ENCODE results near the gene ILRUN.
"Not testable (repeated sequence)": the region's sequence is repeated elsewhere in the genome, so short reads cannot be mapped to it uniquely, and the experiment has no call there.

Gene ILRUN

DNA sequence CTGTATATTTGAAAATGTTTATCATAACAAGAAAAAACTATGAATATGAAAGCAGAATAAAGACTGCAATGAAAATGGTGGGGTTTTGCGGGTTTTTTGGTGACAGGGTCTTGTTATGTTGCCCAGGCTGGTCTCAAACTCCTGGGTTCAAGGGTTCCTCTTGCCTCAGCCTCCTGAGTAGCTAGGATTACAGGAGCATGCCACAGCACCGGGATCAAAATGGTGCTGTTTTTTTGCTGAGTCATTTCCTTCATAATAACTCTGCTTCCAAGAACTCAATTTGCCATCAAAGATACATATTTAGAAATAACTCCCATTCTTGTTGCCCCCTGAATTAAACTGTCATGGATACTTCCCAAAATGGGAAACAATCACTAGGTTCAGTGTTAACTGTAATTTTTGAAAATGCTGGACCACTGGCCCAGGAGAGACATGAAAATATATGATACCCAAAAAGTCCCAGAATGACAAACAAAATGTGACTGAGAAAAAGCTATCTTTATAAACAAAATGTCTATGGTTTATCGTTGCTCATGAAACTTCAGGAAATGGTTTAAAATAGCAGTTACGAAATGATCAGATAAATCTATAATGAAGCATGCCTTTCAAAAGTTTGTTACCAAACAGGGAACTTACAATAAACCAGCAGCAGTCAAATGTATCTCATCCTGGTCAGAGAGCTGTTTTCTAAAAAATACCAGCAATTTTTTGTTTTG, 32.2 kb downstream of the ILRUN start:
- no peak for DNase-seq (ENCODE audit: low spot score)

DNA sequence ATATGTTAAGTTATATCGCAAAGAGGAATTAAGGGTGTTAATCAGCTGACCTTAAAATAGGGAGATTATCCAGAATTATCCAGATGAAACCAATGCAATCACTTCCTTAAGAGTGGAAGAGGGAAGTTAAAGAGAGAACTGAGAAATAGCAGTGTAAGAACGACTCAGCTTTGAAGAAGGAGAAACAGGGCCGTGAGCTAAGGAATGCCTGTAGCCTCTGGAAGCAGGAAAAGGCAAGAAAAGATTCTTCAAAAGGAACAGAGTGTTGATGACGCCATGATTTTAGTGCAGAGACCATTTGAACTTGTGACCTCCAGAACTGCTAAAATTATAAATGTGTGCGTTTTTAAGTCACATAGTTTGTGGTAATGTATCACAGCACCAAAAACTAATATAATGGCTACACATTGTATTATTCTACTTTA, 32.7 kb downstream of the ILRUN start:
- no peak for DNase-seq (ENCODE audit: low spot score)

DNA sequence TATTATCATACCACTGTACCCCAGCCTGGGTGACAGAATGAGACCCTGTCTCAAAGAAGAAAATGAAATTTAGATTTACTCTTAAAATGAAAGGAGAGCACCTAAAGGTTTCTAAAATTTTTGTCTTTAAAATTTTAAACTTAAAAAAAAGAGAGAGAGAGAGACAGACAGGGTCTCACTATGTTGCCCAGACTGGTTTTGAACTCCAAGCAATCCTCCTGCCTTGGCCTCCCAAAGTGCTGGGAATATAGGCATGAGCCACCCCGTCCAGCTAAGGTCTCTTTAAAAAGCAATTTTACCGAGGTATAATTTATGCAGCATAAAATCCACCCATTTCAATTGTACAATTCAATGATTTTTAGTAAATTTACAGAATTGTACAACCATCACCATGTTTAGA, 33.2 kb downstream of the ILRUN start:
- DNase-seq (ENCODE audit: low spot score): no peak

GRCh38 chr6:34661357-34661756, 35.2 kb downstream of the ILRUN start:
- DNase-seq (ENCODE audit: low spot score): no peak

- DNase-seq (ENCODE audit: low spot score): no peak
These were observed 37.8 kb downstream of the ILRUN start for GRCh38 chr6:34658605-34659265.

- DNase-seq (ENCODE audit: low spot score): not testable (repeated sequence)
These were observed 38.5 kb downstream of the ILRUN start for GRCh38 chr6:34657979-34658480.

DNA sequence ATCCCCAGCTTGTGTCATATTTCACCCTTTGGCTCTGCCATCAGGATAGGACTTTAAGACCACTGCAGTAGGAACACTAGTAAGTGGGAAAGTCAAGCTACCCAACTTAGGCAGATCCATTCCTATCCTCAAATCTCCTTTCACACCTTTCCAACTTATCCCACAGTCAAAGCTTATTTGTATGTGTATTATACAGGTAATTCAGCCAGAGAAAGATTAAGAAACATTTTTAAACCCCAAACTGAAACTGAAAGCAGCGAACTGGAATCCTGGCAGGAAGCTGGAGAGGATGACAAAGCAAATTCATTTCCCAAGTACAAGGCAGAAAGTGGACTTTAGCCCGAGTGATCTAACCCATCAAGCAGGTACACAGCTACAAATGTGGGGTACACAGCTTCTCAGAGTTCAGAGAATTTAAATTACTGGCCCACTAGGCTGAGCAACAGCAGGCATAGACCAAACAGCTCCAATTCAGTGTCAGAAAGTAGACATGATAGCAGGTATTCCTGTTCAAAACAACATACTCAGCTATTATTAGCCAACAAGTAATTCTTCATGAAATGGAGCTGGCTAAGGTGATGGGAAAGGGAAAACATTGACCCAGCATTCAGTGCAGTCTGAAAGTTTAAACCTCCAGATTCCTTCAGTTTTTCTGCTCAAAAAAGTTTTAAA, 39.1 kb downstream of the ILRUN start:
- no peak for DNase-seq (ENCODE audit: low spot score)

- no peak for DNase-seq (ENCODE audit: low spot score)
These were observed 39.6 kb downstream of the ILRUN start for GRCh38 chr6:34657037-34657306.

DNA sequence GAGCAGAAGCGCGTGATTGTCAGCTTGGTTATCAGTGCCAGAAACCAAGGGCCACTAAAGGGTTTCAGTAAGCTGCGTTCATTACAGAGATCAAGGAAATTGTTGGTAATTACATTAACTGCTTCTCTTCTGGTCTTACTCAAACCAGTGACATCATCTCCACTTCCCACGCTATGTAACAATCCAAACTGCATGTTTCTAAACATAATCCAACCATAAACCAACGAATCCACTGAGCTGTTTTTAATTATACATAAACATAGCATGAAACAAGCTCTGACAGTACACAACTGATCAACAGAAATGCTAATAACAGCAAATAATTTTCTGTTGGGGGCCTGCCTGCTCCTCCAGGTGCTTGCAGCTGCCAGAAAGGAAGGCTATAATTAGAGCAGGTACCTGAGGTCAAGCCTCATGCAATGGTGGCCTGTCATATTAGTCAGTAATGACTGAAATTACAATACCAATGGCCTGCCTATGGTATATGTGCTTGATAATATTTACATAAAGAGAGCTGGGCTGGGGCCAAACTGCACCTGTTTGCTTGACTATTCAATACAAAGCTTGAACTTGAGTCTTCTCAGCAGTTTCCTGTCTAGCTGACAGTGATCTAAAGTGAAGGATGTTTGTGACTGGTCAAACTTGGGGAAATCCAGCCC, 40.1 kb downstream of the ILRUN start:
- peak; percentile 75 for DNase-seq (ENCODE audit: low spot score)

DNA sequence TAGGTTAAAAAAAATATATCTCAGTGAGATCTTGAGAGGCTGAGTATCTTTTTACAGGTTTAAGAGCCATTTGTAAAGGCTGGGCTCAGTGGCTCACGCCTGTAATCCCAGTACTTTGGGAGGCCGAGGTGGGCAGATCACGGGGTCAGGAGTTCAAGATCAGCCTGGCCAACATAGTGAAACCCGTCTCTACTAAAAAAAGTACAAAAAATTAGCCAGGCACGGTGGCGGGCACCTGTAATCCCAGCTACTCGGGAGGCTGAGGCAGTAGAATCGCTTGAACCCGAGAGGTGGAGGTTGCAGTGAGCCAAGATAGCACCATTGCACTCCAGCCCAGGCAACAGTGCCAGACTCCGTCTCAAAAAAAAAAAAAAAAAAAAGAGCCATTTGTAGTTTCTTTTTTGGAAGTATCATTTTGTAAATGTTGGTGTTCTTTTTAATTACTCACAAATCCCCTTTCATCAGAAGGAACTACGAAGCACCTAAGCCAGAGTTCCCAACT, 40.6 kb downstream of the ILRUN start:
- not testable (repeated sequence) for DNase-seq (ENCODE audit: low spot score)

DNA sequence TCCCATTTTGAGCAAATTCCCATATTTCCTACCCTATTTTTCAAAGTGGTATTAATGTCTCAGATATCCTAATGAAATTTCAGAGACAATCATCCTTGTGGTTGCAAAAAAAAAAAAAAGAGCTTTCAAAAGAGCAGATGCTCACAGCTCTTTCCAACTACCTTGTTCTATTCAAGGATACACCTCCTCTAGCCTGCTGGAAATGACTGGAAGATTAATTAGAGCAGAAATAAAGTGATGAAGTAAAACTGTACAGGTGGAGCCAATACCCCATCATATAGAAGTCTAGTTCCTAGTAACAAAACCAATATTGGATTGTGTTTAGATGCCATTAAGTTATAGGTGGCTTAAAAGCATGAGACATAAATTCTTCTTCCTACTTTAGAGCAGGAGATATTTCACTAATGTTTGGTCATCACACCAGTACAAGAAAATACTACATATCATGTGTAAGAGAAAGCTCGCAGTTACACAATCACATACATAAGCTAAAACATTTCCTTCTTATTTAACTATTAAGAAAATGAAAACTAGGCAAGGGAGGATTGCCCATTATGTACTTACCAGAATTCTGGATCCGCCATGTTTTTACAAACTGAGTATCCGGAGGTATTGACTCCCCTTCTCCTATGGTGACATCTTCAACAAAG, 42.4 kb downstream of the ILRUN start:
- no peak for DNase-seq (ENCODE audit: low spot score)

GRCh38 chr6:34652263-34652662, 44.3 kb downstream of the ILRUN start:
- DNase-seq (ENCODE audit: low spot score): no peak

- DNase-seq (ENCODE audit: low spot score): no peak
These were observed 45.7 kb downstream of the ILRUN start for GRCh38 chr6:34650823-34651222.

DNA sequence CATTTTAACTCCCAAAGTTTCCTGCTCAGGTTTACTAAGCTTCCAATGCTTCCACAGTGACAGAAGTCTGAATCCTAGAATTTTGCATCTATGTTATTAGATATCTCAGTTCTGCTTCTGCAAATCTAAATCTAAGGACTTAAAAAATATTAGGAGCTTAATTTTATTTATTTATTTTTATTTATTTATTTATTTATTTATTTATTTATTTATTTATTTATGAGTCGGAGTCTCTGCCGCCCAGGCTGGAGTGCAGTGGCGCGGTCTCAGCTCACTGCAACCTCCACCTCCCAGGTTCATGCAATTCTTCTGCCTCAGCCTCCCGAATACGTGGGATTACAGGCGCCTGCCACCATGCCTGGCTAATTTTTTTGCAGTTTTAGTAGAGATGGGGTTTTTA, 46.3 kb downstream of the ILRUN start:
- not testable (repeated sequence) for DNase-seq (ENCODE audit: low spot score)

DNA sequence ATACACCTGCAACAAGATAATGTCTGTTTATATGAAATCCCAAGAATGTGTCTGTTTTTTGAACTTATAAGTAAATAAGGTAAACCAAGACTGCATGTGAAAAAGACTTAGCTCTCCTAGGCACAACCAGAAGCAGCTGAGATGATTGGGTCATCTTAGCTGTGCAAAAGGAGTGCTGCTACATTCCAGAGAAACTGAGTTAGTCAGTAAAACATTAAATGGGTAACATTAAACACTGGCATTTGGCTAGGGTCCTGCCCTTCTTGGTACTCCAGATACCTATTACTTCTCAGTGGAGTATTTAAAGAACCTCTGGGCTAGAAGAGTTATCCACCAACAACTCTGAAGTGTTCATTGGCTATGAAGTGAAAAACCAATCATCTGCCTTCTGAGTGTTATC, 47.8 kb downstream of the ILRUN start:
- no peak for DNase-seq (ENCODE audit: low spot score)

Data from germinal center (tissue), 1 donor.